K562 (cell line): ENCODE measurements around the gene TNPO3. TPM values are rescaled to one million over a fixed set of nuclear protein-coding genes. Genes with fewer than 3 reads are reported as not detected.
A peak's percentile ranks its signal among the peaks of the same experiment; 100 is the strongest.

Source experiments
- ATAC-seq: fragments of 200-7000 bp; cut with Tn5 transposase; 3 replicates; pipeline ENCODE4 v1.9.1; 2020; ENCODE audit warnings: moderate library complexity
- BruUV-seq: library from RNA; stranded (reverse); fragments of 400-500 nt; replicated peaks from 2 replicates; lab custom pipeline; 2021; lab: Mats Ljungman, UMichigan
- CTCF ChIA-PET: fragments of 300-600 bp; formaldehyde crosslinking; extraction: SDS; loops from one replicate; lab custom pipeline; 2021; ENCODE audit warnings: low intra/inter-chr PET ratio; lab: Yijun Ruan, JAX
- POLR2A ChIA-PET: fragments of 300-600, 350-650 bp; sonication (Branson Sonifier 250); formaldehyde crosslinking; extraction: SDS; loops from one replicate; lab custom pipeline; 2021; ENCODE audit warnings: antibody characterized with exemption, inconsistent platforms; lab: Yijun Ruan, JAX
- DNase-seq, 4 experiments: peaks; one replicate each; pipeline versions ENCODE4 v3.0.0 to v3.0.0-alpha.2; 2011 to 2018; ENCODE audit warnings: low spot score in 3 of 4, mixed read lengths in 3 of 4; ENCODE audit errors: extremely low read depth in 1 of 4
- FAIRE-seq: peaks from 2 replicates; lab custom pipeline; 2011; peaks lifted over from hg19 to GRCh38; lab: Jason Lieb, UNC
- H2AFZ ChIP-seq: 2 replicates; pipeline ENCODE4 v1.6.0; 2011; ENCODE audit warnings: low read depth, low read length, control low read depth, inconsistent platforms
- H3K27ac ChIP-seq: fragments of 200-600 bp; 3 replicates; pipeline ENCODE4 v1.8.0; 2011; ENCODE audit warnings: low read depth, mild to moderate bottlenecking, control low read depth, inconsistent platforms, low read length, moderate library complexity, mixed read lengths; ENCODE audit errors: extremely low read depth
- H3K27me3 ChIP-seq, 2 experiments: fragments of 300-600 bp in 1 of 2; 2 replicates in 1 of 2; 3 replicates in 1 of 2; pipeline versions ENCODE4 v1.6.0 to v1.8.0; 2011; ENCODE audit warnings: inconsistent platforms in 2 of 2, low read length in 2 of 2, mild to moderate bottlenecking in 1 of 2, mixed read lengths in 1 of 2, moderate library complexity in 1 of 2; ENCODE audit not compliant: control insufficient read depth in 2 of 2, insufficient read depth in 2 of 2
- H3K36me3 ChIP-seq: fragments of 300-600 bp; 3 replicates; pipeline ENCODE4 v1.8.0; 2011; ENCODE audit warnings: mild to moderate bottlenecking, low read length, inconsistent platforms; ENCODE audit not compliant: control insufficient read depth, insufficient read depth
- H3K4me1 ChIP-seq, 2 experiments: fragments of 200-600 bp in 1 of 2; replicated peaks in 1 of 2; 2 replicates in 1 of 2; 3 replicates in 1 of 2; pipeline versions ENCODE4 v1.5.1 to v1.8.0; 2011; ENCODE audit warnings: inconsistent platforms in 2 of 2, low read length in 2 of 2, mild to moderate bottlenecking in 1 of 2, mixed read lengths in 1 of 2, moderate library complexity in 1 of 2; ENCODE audit not compliant: control insufficient read depth in 2 of 2, insufficient read depth in 2 of 2
- H3K4me2 ChIP-seq: 2 replicates; pipeline ENCODE4 v1.6.1; 2011; ENCODE audit warnings: low read length, control low read depth, inconsistent platforms, mixed read lengths; ENCODE audit not compliant: insufficient read depth
- H3K4me3 ChIP-seq: fragments of 200-600 bp; sonication (generic), shearing (Covaris generic); 2 replicates; pipeline ENCODE4 v1.5.1; 2016; ENCODE audit warnings: control low read depth, inconsistent platforms
- H3K79me2 ChIP-seq: fragments of 200-600 bp; 3 replicates; pipeline ENCODE4 v1.8.0; 2011; ENCODE audit warnings: low read length, inconsistent platforms; ENCODE audit not compliant: control insufficient read depth, insufficient read depth
- H3K9ac ChIP-seq, 2 experiments: 2 replicates each; pipeline versions ENCODE4 v1.6.0 to v1.6.1; 2011; ENCODE audit warnings: low read depth in 2 of 2, low read length in 2 of 2, control low read depth in 1 of 2, inconsistent platforms in 1 of 2, mild to moderate bottlenecking in 1 of 2, mixed read lengths in 1 of 2; ENCODE audit not compliant: insufficient read depth in 1 of 2
- H3K9me1 ChIP-seq: one replicate; pipeline ENCODE4 v1.6.0; 2011; ENCODE audit warnings: inconsistent platforms, mild to moderate bottlenecking, low read length, moderate library complexity; ENCODE audit not compliant: control insufficient read depth, insufficient read depth
- H3K9me3 ChIP-seq: replicated peaks from 2 replicates; pipeline ENCODE4 v1.5.1; 2011; ENCODE audit warnings: low read depth, low read length, inconsistent platforms; ENCODE audit not compliant: control insufficient read depth, insufficient read depth
- H4K20me1 ChIP-seq: replicated peaks from 2 replicates; pipeline ENCODE4 v1.6.1; 2011; ENCODE audit warnings: low read length, inconsistent platforms, mixed read lengths; ENCODE audit not compliant: control insufficient read depth, insufficient read depth
- ZBTB33 ChIP-seq: sonication (generic); formaldehyde crosslinking; IDR thresholded peaks from 2 replicates; pipeline ENCODE4 v1.8.1; 2023; ENCODE audit warnings: mild to moderate bottlenecking, missing genetic modification reagents
- ZNF143 ChIP-seq: sonication (generic); formaldehyde crosslinking; IDR thresholded peaks from 2 replicates; pipeline ENCODE4 v1.9.0; 2022; ENCODE audit warnings: mild to moderate bottlenecking, missing genetic modification reagents
- WGBS: fragments of 100-300 bp; shearing (Covaris generic); methylation state at CpG from one replicate; pipeline ENCODE4 v1.1.6; 2016; ENCODE audit warnings: low coverage, mixed read lengths; ENCODE audit not compliant: insufficient coverage; ENCODE audit errors: missing lambda C conversion rate; 5-methylcytosine and 5-hydroxymethylcytosine counted together
- in situ Hi-C: fragments of 300-500 bp; cut with MboI; formaldehyde crosslinking; loops from 4 replicates; pipeline ENCODE4 v1.15.0; 2018; ENCODE audit warnings: inconsistent platforms, mixed read lengths
- intact Hi-C: fragments of 100-400 bp; cut with micrococcal nuclease; formaldehyde crosslinking; loops from 2 replicates; pipeline ENCODE4 v1.14.2; 2022
- polyA plus RNA-seq, 8 experiments: library from polyadenylated mRNA; depleted of rRNA in 4 of 8; stranded (reverse) in 5 of 8; unstranded in 3 of 8; fragments of >200 nt; fragmentation: Nextera tagmentation in 2 of 8; fragmentation: Illumina TruSeq in 1 of 8; extraction: Ambion mirVana in 2 of 8; extraction: Trizol in 1 of 8; gene quantifications; 2 replicates each; pipeline versions ENCODE4 v1.2.1 to v1.2.3, GENCODE V29; 2011 to 2014; ENCODE audit warnings: inconsistent platforms in 1 of 8, missing spikeins in 1 of 8
- total RNA-seq, 7 experiments: library from RNA; depleted of rRNA in 6 of 7; stranded (reverse); fragments of >200 nt in 6 of 7; fragmentation: Illumina TruSeq in 2 of 7; extraction: Trizol in 2 of 7; gene quantifications; 2 replicates each; pipeline versions ENCODE4 v1.2.1 to v1.2.3, GENCODE V29; 2011 to 2021; ENCODE audit warnings: low replicate concordance in 1 of 7

The TNPO3 gene
- total and polyA plus RNA-seq, 9 of the 15 experiments (the other 6 are each of a cell fraction or from before 2014, with no cell fraction given): 35.8 to 125 (median 110) TPM

- CTCF ChIA-PET: interaction anchor here (0.5 kb wide), 1 partner anchor 80 kb away, joined by 4 read pairs; no protein-coding TSS in a partner anchor
- H3K4me2 ChIP-seq: no peak overlapping the region
- intact Hi-C loops: no loop called here
- no peak for FAIRE-seq
- TF ChIP-seq ZBTB33: peak; percentile 22; the same call in 1 of the 2 replicates
- TF ChIP-seq ZNF143: no peak
- TF ChIP-seq, all 486 proteins: peak for 1
- TSS peak; percentile 44 for BruUV-seq
- ATAC-seq: no peak
- no peaks in the 10 kb centered on the region for H3K79me2 ChIP-seq
- no peak overlapping the region for H3K4me3 ChIP-seq
- no peaks in the 10 kb centered on the region for H4K20me1 ChIP-seq
- H3K4me1 ChIP-seq: no peaks in the 10 kb centered on the region
- H3K9ac ChIP-seq: no peak overlapping the region
- H3K9me3 ChIP-seq: no peaks in the 10 kb centered on the region
- in situ Hi-C loops: no loop called here
- H3K9me1 ChIP-seq: no peaks in the 10 kb centered on the region
- H3K27ac ChIP-seq: no peak overlapping the region
- 85% methylated on average over 15 of the region's 15 CpGs for WGBS
- peaks cover 81% of the 10 kb centered on the region for H3K36me3 ChIP-seq
- POLR2A ChIA-PET: interaction anchor here (0.6 to 1.4 kb wide), 6 partner anchors 10 to 381 kb away, joined by 3 to 5 read pairs (median 4); no protein-coding TSS in a partner anchor
- H3K27me3 ChIP-seq: no peaks in the 10 kb centered on the region
- DNase-seq: no peak
- H2AFZ ChIP-seq: no peak overlapping the region
Observed at GRCh38 chr7:128954830-128955802, 99.8 kb downstream of the TNPO3 start.
